Measurements from ENCODE around the gene POTEH.
"Not testable (repeated sequence)": the region's sequence is repeated elsewhere in the genome, so short reads cannot be mapped to it uniquely, and the experiment has no call there.

DNA sequence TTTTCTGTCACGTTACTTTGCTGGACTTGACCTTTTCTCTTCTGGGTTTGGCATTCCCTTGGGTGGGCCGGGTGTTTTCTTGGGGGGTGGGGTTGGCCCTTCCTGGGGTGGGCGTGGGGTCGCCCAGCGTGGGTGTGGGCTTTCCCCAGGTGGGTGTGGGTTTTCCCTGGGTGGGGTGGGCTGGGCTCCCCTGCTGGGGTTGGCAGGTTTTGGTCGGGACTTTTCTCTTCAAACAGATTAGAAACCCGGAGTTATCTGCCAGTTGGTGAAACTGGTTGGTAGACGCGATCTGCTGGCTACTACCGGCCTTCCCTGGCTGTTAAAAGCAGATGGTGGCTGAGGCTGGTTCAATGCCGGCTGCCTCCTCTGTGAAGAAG, at the start of gene POTEH:
- not testable (repeated sequence) for TF ChIP-seq GATA2, GATA3 (IDR thresholded peaks at IDR 0.05; ENCODE audit: low read depth, low read length)
